ENCODE measurements around the gene TPO.

DNA sequence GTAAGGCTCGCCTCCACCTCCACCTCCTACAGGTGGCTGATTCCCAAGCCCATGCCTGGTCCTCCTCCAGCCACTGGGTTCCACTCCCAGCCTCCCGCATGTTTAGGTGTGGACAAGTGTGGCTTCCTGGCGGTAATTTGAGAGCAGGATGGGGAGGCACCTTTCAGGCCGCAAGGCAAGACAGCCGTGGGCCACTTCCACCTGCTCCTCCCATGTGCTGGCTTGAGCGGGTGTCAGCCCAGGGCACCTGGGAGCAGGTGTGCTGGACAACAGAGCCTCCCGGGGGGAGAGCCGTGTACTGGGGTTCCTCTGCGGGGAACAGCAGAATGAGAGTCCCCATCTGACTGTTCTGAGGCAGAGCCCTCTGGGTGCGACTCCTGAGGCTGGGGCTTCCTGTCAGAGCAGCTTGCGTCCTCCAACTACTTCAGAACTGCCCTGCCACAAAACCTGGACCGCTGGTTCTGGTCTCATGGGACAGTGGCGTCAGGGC is 83.9 kb downstream of the TPO start:
- TF ChIP-seq, protein P1, sequence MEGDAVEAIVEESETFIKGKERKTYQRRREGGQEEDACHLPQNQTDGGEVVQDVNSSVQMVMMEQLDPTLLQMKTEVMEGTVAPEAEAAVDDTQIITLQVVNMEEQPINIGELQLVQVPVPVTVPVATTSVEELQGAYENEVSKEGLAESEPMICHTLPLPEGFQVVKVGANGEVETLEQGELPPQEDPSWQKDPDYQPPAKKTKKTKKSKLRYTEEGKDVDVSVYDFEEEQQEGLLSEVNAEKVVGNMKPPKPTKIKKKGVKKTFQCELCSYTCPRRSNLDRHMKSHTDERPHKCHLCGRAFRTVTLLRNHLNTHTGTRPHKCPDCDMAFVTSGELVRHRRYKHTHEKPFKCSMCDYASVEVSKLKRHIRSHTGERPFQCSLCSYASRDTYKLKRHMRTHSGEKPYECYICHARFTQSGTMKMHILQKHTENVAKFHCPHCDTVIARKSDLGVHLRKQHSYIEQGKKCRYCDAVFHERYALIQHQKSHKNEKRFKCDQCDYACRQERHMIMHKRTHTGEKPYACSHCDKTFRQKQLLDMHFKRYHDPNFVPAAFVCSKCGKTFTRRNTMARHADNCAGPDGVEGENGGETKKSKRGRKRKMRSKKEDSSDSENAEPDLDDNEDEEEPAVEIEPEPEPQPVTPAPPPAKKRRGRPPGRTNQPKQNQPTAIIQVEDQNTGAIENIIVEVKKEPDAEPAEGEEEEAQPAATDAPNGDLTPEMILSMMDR (IDR thresholded peaks at IDR 0.05) = no peak
- TF ChIP-seq JUN (CRISPR knock-in tag; IDR thresholded peaks at IDR 0.05) (no peak), SMAD3 (CRISPR knock-in tag; IDR thresholded peaks at IDR 0.05; ENCODE audit: borderline replicate concordance) (no peak), NR3C1 (CRISPR knock-in tag; conservative IDR thresholded peaks at IDR 0.05; ENCODE audit: low read depth) (no peak), MYBL2 (CRISPR knock-in tag; IDR thresholded peaks at IDR 0.05) (no peak)
- TF ChIP-seq, protein P2, sequence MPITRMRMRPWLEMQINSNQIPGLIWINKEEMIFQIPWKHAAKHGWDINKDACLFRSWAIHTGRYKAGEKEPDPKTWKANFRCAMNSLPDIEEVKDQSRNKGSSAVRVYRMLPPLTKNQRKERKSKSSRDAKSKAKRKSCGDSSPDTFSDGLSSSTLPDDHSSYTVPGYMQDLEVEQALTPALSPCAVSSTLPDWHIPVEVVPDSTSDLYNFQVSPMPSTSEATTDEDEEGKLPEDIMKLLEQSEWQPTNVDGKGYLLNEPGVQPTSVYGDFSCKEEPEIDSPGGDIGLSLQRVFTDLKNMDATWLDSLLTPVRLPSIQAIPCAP (CRISPR knock-in tag; IDR thresholded peaks at IDR 0.05) = no peak
- TF ChIP-seq, protein P3, sequence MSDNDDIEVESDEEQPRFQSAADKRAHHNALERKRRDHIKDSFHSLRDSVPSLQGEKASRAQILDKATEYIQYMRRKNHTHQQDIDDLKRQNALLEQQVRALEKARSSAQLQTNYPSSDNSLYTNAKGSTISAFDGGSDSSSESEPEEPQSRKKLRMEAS (CRISPR knock-in tag; IDR thresholded peaks at IDR 0.05) = no peak
